Measurements from ENCODE around the gene ANKRD26. TPM values are rescaled to one million over a fixed set of nuclear protein-coding genes. Genes with fewer than 3 reads are reported as not detected.

ANKRD26 gene
- total RNA-seq = 18.5 TPM

GRCh38 chr10:27099916-27100812 lies at the start of gene ANKRD26:
ANKRD26 (minus strand) TSS chr10:27100494; CDS start chr10:27100326, 168 bp downstream.

Small RNA genes lying within 50 kb of the gene (small RNA-seq; reads per million reads assigned to genes)
- 0.07 reads per million for gene RNU6-490P (ENCODE audit: low replicate concordance)

Other genes starting within 250 kb of the ANKRD26 start
- gene ABI1, start 239.5 kb downstream of the ANKRD26 start, total RNA-seq = 34.7 TPM
- gene YME1L1, start 53.9 kb upstream of the ANKRD26 start, total RNA-seq = 87.1 TPM
- gene MASTL, start 54.9 kb upstream of the ANKRD26 start, total RNA-seq = 10.3 TPM
- 26.4 TPM for gene ACBD5, start 140.3 kb upstream of the ANKRD26 start, total RNA-seq